B cell (primary cell): ENCODE results near the gene MED13. TPM values are rescaled to one million over a fixed set of nuclear protein-coding genes. Genes with fewer than 3 reads are reported as not detected.

Source experiments
- ATAC-seq: fragments of 200-7000 bp; cut with Tn5 transposase; one replicate; pipeline ENCODE4 v1.10.0; 2021; ENCODE audit warnings: low read depth, mild to moderate bottlenecking, moderate number of reproducible peaks, moderate library complexity
- CTCF ChIA-PET: fragments of 350-600 bp; sonication (Branson Sonifier 250); formaldehyde crosslinking; loops from one replicate; lab custom pipeline; 2021; ENCODE audit warnings: antibody characterized with exemption, inconsistent platforms; lab: Charles Lee
- POLR2A ChIA-PET: fragments of 350-600 bp; sonication (Branson Sonifier 250); formaldehyde crosslinking; loops from one replicate; lab custom pipeline; 2021; ENCODE audit warnings: antibody characterized with exemption; lab: Charles Lee
- DNase-seq: peaks from one replicate; pipeline ENCODE4 v3.0.0; 2013
- H2AFZ ChIP-seq: 2 replicates; pipeline ENCODE4 v1.6.1; 2012; ENCODE audit warnings: mild to moderate bottlenecking, low read depth, low read length; ENCODE audit not compliant: insufficient read depth, poor library complexity, severe bottlenecking
- H3K27ac ChIP-seq, 2 donors: 1 replicate in 1 of 2; 2 replicates in 1 of 2; pipeline ENCODE4 v1.5.1; 2012 to 2013; ENCODE audit warnings: low read length in 2 of 2, mild to moderate bottlenecking in 2 of 2, moderate library complexity in 1 of 2
- H3K27me3 ChIP-seq, 4 experiments: fragments of 200-600 bp in 1 of 4; sonication (generic) in 1 of 4; replicated peaks in 1 of 4; 1 replicate in 2 of 4; 2 replicates in 2 of 4; pipeline versions ENCODE4 v1.6.1 to v1.7.0; 2013 to 2016; ENCODE audit warnings: low read length in 3 of 4, mild to moderate bottlenecking in 2 of 4, mixed read lengths in 1 of 4, moderate library complexity in 1 of 4; ENCODE audit not compliant: insufficient read depth in 4 of 4, control insufficient read depth in 3 of 4; ENCODE audit errors: control extremely low read depth in 1 of 4
- H3K36me3 ChIP-seq, 2 experiments: replicated peaks in 1 of 2; 1 replicate in 1 of 2; 2 replicates in 1 of 2; pipeline versions ENCODE4 v1.6.1 to v1.7.1; 2013; ENCODE audit warnings: low read length in 1 of 2; ENCODE audit not compliant: insufficient read depth in 2 of 2, control insufficient read depth in 1 of 2; ENCODE audit errors: control extremely low read depth in 1 of 2, extremely low read depth in 1 of 2
- H3K4me1 ChIP-seq, 2 donors: fragments of 200-600 bp in 1 of 2; sonication (generic) in 1 of 2; 1 replicate in 1 of 2; 2 replicates in 1 of 2; pipeline versions ENCODE4 v1.5.1 to v1.6.1; 2013 to 2017; ENCODE audit warnings: low read length in 2 of 2; ENCODE audit not compliant: control insufficient read depth in 2 of 2, insufficient read depth in 2 of 2
- H3K4me2 ChIP-seq: replicated peaks from 2 replicates; pipeline ENCODE3; 2012; ENCODE audit warnings: mild to moderate bottlenecking, low read depth, low read length; ENCODE audit not compliant: poor library complexity, severe bottlenecking
- H3K4me3 ChIP-seq, 5 experiments: fragments of 200-600 bp in 1 of 5; sonication (generic) in 1 of 5; 1 replicate in 3 of 5; 2 replicates in 2 of 5; pipeline versions ENCODE4 v1.5.1 to v1.7.0; 2011 to 2016; ENCODE audit warnings: low read length in 4 of 5, mild to moderate bottlenecking in 4 of 5, low read depth in 2 of 5, control low read depth in 1 of 5, moderate library complexity in 1 of 5; ENCODE audit not compliant: insufficient read depth in 1 of 5; ENCODE audit errors: control extremely low read depth in 1 of 5, extremely low read depth in 1 of 5
- H3K79me2 ChIP-seq: fragments of 200-600 bp; sonication (generic); one replicate; pipeline ENCODE4 v1.6.0; 2016; ENCODE audit warnings: low read length; ENCODE audit not compliant: control insufficient read depth, insufficient read depth
- H3K9ac ChIP-seq: fragments of 200-600 bp; sonication (generic); 2 replicates; pipeline ENCODE4 v1.6.1; 2017; ENCODE audit warnings: mild to moderate bottlenecking, low read length, moderate library complexity
- H3K9me3 ChIP-seq, 3 donors: one replicate each; pipeline versions ENCODE4 v1.6.1 to v1.7.1; 2013; ENCODE audit warnings: low read length in 2 of 3; ENCODE audit not compliant: control insufficient read depth in 2 of 3, insufficient read depth in 1 of 3; ENCODE audit errors: control extremely low read depth in 1 of 3
- H4K20me1 ChIP-seq: 2 replicates; pipeline ENCODE4 v1.6.0; 2012; ENCODE audit warnings: mild to moderate bottlenecking, low read length; ENCODE audit not compliant: insufficient read depth, control insufficient read depth, poor library complexity, severe bottlenecking
- H3K27ac Mint-ChIP-seq: one replicate; pipeline ENCODE4 v1.8.0; 2021; ENCODE audit warnings: mixed read lengths
- H3K27me3 Mint-ChIP-seq: one replicate; pipeline ENCODE4 v1.8.0; 2021; ENCODE audit warnings: mixed read lengths
- H3K4me1 Mint-ChIP-seq: one replicate; pipeline ENCODE4 v1.8.0; 2021; ENCODE audit warnings: mixed read lengths
- H3K4me3 Mint-ChIP-seq: one replicate; pipeline ENCODE4 v1.8.0; 2021; ENCODE audit warnings: mixed read lengths
- H3K9me3 Mint-ChIP-seq: one replicate; pipeline ENCODE4 v1.8.0; 2022; ENCODE audit warnings: mixed read lengths; ENCODE audit not compliant: insufficient read depth
- EZH2 ChIP-seq: IDR thresholded peaks from 2 replicates; pipeline ENCODE4 v1.6.1; 2012; ENCODE audit warnings: borderline replicate concordance, low read depth, mild to moderate bottlenecking, moderate library complexity, low read length; ENCODE audit not compliant: insufficient read depth, poor library complexity, severe bottlenecking
- WGBS: methylation state at CpG from one replicate; pipeline ENCODE4 v1.1.5; 2013; ENCODE audit warnings: missing lambda C conversion rate; ENCODE audit not compliant: insufficient coverage; 5-methylcytosine and 5-hydroxymethylcytosine counted together
- intact Hi-C: fragments of 100-400 bp; cut with micrococcal nuclease; formaldehyde crosslinking; loops from one replicate; pipeline ENCODE4 v1.10.0; 2022
- polyA plus RNA-seq: library from polyadenylated mRNA; depleted of rRNA; stranded (reverse); fragments of >200 nt; gene quantifications from 2 replicates; pipeline ENCODE4 v1.2.3, GENCODE V29; 2012
- total RNA-seq, 2 donors: library from RNA; stranded (reverse); fragments of 120-200 nt in 1 of 2; gene quantifications; 1 replicate in 1 of 2; 2 replicates in 1 of 2; pipeline versions ENCODE4 v1.2.3 to v1.2.4, GENCODE V29; 2013 to 2022
- TF ChIP-seq, protein P1 (sequence below): fragments of 200-600 bp; IDR thresholded peaks from one replicate; pipeline ENCODE4 v1.8.0; 2022; ENCODE audit warnings: antibody characterized with exemption, mild to moderate bottlenecking

MED13 gene
- total and polyA plus RNA-seq, 2 donors (not counting 1 experiment from before 2014, with no cell fraction given) = 17.3 to 120 TPM

GRCh38 chr17:62110923-62111484, 45.9 kb upstream of the MED13 start:
- no peaks in the 10 kb centered on the region for H4K20me1 ChIP-seq
- H3K27ac ChIP-seq = no peak overlapping the region
- H3K27me3 ChIP-seq = peaks cover 0 to 4% (median 0%) of the 10 kb centered on the region in 4 experiments
- ChIA-PET POLR2A (no interaction called here), CTCF (interaction anchor here (1.2 to 3.4 kb wide), 6 partner anchors 12 to 476 kb away, joined by 3 to 29 read pairs (median 12); partner anchors contain the start of gene MED13)
- no peaks in the 10 kb centered on the region for H3K79me2 ChIP-seq
- peaks cover 4% of the 10 kb centered on the region for H3K27me3 Mint-ChIP-seq
- TF ChIP-seq, protein P1, sequence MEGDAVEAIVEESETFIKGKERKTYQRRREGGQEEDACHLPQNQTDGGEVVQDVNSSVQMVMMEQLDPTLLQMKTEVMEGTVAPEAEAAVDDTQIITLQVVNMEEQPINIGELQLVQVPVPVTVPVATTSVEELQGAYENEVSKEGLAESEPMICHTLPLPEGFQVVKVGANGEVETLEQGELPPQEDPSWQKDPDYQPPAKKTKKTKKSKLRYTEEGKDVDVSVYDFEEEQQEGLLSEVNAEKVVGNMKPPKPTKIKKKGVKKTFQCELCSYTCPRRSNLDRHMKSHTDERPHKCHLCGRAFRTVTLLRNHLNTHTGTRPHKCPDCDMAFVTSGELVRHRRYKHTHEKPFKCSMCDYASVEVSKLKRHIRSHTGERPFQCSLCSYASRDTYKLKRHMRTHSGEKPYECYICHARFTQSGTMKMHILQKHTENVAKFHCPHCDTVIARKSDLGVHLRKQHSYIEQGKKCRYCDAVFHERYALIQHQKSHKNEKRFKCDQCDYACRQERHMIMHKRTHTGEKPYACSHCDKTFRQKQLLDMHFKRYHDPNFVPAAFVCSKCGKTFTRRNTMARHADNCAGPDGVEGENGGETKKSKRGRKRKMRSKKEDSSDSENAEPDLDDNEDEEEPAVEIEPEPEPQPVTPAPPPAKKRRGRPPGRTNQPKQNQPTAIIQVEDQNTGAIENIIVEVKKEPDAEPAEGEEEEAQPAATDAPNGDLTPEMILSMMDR = no peak
- TF ChIP-seq EZH2 = no peak
- no peaks in the 10 kb centered on the region for H3K9me3 ChIP-seq
- no peaks in the 10 kb centered on the region for H3K9me3 Mint-ChIP-seq
- no peaks in the 10 kb centered on the region for H3K4me1 ChIP-seq
- H3K4me3 Mint-ChIP-seq = no peak overlapping the region
- no peaks in the 10 kb centered on the region for H3K36me3 ChIP-seq
- no peak overlapping the region for H3K4me2 ChIP-seq
- no peak overlapping the region for H2AFZ ChIP-seq
- H3K4me1 Mint-ChIP-seq = no peaks in the 10 kb centered on the region
- no peak for ATAC-seq
- H3K27ac Mint-ChIP-seq = no peak overlapping the region
- no peak overlapping the region for H3K9ac ChIP-seq
- intact Hi-C loops = loop anchor here (10.0 kb wide), 1 partner anchor 696 kb away; no protein-coding TSS in a partner anchor
- DNase-seq = no peak
- H3K4me3 ChIP-seq = no peak overlapping the region
- WGBS = 93% methylated on average over 2 of the region's 3 CpGs

- 100% methylated on average over 2 of the region's 4 CpGs for WGBS
- Histone ChIP-seq H3K4me2 (no peak overlapping the region), H3K4me3 (no peak overlapping the region), H3K79me2 (no peaks in the 10 kb centered on the region), H3K27ac (no peak overlapping the region), H4K20me1 (no peaks in the 10 kb centered on the region), H3K9ac (no peak overlapping the region), H3K36me3 (no peaks in the 10 kb centered on the region), H3K4me1 (no peaks in the 10 kb centered on the region), H3K27me3 (peaks cover 0 to 4% (median 0%) of the 10 kb centered on the region in 4 experiments), H3K9me3 (no peaks in the 10 kb centered on the region), H2AFZ (no peak overlapping the region)
- TF ChIP-seq, protein P1 = no peak
- TF ChIP-seq EZH2 = no peak
- DNase-seq (no peak), ATAC-seq (no peak)
- Mint-ChIP-seq H3K4me1 (no peaks in the 10 kb centered on the region), H3K9me3 (no peaks in the 10 kb centered on the region), H3K27me3 (peaks cover 10% of the 10 kb centered on the region), H3K4me3 (no peak overlapping the region), H3K27ac (no peak overlapping the region)
- intact Hi-C loops = loop anchor here (2.0 to 10.0 kb wide), 4 partner anchors 45 to 695 kb away; partner anchors contain the start of gene MED13
- POLR2A ChIA-PET = interaction anchor here (0.9 kb wide), 1 partner anchor 44 kb away, joined by 3 read pairs; no protein-coding TSS in a partner anchor
- CTCF ChIA-PET = interaction anchor here (0.6 to 3.4 kb wide), 28 partner anchors 11 to 474 kb away, joined by 3 to 29 read pairs (median 4); partner anchors contain the start of gene MED13
Measured at GRCh38 chr17:62109924-62110323, 44.8 kb upstream of the MED13 start.
